HAP-1 (cell line): ENCODE data around the gene ARHGEF1.

Experiments used
- DNase-seq, 2 experiments: peaks; one replicate each; pipeline ENCODE4 v3.0.0-alpha.2; 2016 to 2020; ENCODE audit warnings: low spot score in 2 of 2
- H3K27me3 ChIP-seq: fragments of 250-450 bp; sonication (Bioruptor Pico); 2 replicates; pipeline ENCODE4 v1.5.1; 2020; ENCODE audit warnings: low read depth, mild to moderate bottlenecking, moderate library complexity
- H3K36me3 ChIP-seq: fragments of 250-450 bp; sonication (Bioruptor Pico); replicated peaks from 2 replicates; pipeline ENCODE4 v1.5.1; 2020; ENCODE audit warnings: mild to moderate bottlenecking
- H3K4me1 ChIP-seq: fragments of 250-450 bp; sonication (Bioruptor Pico); 2 replicates; pipeline ENCODE4 v1.5.1; 2020; ENCODE audit warnings: mild to moderate bottlenecking
- H3K4me3 ChIP-seq: fragments of 250-450 bp; sonication (Bioruptor Pico); 2 replicates; pipeline ENCODE4 v1.5.1; 2020; ENCODE audit warnings: mild to moderate bottlenecking, moderate library complexity
- H3K9me3 ChIP-seq: fragments of 250-450 bp; sonication (Bioruptor Pico); 2 replicates; pipeline ENCODE4 v1.5.1; 2020; ENCODE audit warnings: mild to moderate bottlenecking, moderate library complexity
- in situ Hi-C: fragments of 300-500 bp; cut with MboI; formaldehyde crosslinking; loops from 3 replicates; pipeline ENCODE4 v1.14.3; 2020; ENCODE audit warnings: low sequenced_read_pairs, inconsistent platforms, mixed read lengths

Gene ARHGEF1

DNA sequence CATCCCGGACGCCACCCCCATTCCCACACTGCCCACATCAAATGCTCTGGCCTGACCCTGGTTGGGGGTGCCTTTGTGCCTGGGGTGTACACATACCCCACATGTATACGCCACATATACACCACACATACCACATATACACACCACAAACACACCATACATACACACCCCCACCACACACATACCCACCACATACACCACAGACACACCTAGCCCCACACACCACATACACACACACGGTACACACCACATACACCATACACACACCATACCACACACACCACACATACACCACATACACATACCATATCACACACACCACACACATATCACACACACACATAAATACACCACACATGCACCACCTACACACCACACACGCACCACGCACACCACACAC is 35.1 kb downstream of the ARHGEF1 start:
- peaks cover 36% of the 10 kb centered on the region for H3K27me3 ChIP-seq
- no peak overlapping the region for H3K4me3 ChIP-seq
- in situ Hi-C loops = no loop called here
- DNase-seq = no peak
- H3K36me3 ChIP-seq = no peaks in the 10 kb centered on the region
- no peaks in the 10 kb centered on the region for H3K9me3 ChIP-seq
- H3K4me1 ChIP-seq = no peaks in the 10 kb centered on the region

DNA sequence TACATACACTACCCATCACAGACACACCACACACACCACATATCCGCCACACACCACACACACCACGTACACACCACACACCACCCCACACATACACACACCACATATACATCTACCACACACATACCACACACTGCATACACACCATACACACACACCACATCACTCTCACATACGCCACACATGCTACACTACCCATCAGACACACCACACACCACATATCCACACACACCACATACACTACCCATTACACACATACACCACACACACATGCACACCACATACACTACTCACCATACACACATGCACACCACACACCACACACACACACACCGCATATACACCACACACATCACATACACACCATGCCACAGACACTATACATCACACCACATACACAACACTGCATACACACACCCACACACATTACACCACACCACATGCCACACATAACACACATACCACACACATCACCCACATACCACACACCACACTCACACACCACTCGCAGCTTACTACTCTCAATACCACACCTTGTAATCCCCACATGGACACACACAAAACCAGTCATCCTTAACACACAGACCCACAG is 35.8 kb downstream of the ARHGEF1 start:
- peaks cover 31% of the 10 kb centered on the region for H3K27me3 ChIP-seq
- in situ Hi-C loops = no loop called here
- no peak for DNase-seq
- H3K4me1 ChIP-seq = no peaks in the 10 kb centered on the region
- H3K36me3 ChIP-seq = no peaks in the 10 kb centered on the region
- H3K9me3 ChIP-seq = no peaks in the 10 kb centered on the region
- H3K4me3 ChIP-seq = no peak overlapping the region

DNA sequence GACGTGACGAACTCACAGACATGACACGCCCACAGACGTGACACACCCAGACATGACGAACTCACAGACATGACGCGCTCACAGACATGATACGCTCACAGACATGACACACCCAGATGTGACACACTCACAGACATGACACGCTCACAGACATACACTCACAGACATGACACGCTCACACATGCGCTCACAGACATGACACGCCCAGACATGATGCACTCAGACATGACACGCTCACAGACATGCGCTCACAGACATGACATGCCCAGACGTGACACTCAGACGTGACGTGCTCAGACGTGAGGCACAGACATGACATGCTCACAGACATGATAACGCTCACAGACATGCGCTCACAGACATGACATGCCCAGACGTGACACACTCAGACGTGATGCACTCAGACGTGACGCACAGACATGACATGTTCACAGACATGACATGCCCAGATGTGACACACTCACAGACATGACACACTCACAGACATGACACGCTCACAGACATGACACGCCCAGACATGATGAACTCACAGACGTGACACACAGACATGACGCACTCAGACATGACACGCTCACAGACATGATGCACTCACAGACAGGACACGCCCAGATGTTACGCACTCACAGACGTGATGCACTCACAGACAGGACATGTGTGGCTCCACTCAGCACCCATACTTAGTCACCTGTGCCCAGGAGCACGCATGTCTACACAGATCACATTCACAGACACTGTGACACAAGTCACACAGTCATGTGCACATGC is 37.1 kb downstream of the ARHGEF1 start:
- H3K27me3 ChIP-seq = peaks cover 23% of the 10 kb centered on the region
- no peaks in the 10 kb centered on the region for H3K9me3 ChIP-seq
- no peaks in the 10 kb centered on the region for H3K36me3 ChIP-seq
- H3K4me3 ChIP-seq = no peak overlapping the region
- no peak for DNase-seq
- in situ Hi-C loops = no loop called here
- no peaks in the 10 kb centered on the region for H3K4me1 ChIP-seq

DNA sequence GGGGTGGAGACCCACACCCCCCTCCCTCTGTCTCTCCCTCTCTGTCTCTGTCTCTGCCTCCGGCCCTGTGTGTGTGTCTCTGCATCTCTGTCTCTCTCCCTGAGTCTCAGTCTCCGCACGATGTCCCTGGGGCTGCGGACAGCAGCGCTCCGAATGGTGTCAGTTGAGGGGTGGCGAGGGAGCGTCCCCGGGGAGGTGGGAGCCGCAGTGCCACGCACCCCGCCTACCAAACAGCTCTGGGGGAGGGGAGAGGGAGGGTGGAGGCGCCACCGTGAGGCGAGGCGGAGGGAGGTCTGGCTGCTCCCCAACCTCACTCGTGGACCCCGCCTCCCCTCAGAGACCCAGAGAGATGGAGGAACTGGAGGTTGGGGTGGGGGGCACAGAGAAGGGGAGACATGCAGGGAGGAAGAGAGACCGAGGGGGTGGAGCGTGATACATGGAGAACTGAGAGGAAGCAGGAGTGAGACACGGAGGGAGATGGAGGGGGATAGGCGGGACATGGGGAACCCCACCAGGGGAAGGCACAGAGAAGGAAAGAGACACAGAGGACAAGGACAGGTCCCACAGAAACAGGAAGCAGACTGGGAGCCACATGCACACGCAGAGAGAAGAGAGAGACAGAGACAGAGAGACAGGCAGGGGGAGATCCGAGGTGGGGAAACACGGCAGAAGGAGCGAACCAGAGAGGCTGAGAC is 38.0 kb downstream of the ARHGEF1 start:
- Histone ChIP-seq H3K4me3 (no peak overlapping the region), H3K27me3 (peaks cover 14% of the 10 kb centered on the region), H3K4me1 (no peaks in the 10 kb centered on the region), H3K36me3 (no peaks in the 10 kb centered on the region), H3K9me3 (no peaks in the 10 kb centered on the region)
- in situ Hi-C loops = no loop called here
- no peak for DNase-seq

DNA sequence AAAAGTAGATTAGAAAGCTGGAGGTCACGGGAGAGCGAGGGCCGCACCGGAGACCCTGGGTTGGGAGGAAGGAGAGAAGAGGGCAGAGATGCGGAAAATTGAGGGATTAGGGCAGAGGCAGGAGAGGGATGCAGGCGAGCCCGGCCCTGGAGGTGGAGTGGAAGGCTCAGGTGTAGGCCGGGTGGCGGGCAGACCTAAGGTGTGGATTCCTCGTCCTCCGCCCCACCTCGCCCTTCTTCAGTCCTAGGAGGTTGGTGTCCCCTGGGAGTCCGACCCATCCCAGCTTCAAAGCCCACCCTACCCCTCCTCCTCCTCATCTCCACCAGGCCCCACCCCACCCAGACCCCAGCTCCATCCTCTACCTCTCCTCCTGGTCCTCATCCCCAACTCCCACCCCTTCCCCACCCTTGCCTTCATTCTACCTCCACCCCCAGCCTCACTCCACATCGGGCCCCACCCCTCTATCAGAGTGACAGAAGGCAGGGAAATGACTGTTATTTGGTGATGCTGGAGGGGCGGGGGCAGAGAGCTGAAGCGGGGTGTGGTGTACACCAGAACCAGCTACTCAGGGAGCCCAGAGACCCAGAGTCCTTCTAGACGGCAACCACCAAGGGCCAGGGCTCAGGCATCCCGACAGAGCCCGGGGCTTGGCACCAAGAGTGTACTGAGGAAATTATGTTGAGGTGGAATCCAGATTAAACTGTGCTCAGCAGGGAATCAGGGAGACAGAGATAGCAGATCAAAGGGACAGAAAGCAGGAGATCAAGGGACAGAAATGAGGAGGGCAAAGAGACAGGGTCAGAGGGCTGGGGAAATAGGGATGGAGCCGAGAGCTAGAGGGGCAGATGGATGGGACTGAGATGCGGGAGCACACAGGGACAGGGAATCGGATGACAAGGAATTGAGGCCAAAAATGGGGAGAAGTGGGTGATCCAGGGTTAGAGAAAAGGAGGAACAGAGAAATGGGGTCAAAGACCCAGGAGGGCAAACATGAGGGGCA is 38.9 kb downstream of the ARHGEF1 start:
- Histone ChIP-seq H3K4me3 (no peak overlapping the region), H3K36me3 (no peaks in the 10 kb centered on the region), H3K27me3 (peaks cover 6% of the 10 kb centered on the region), H3K9me3 (no peaks in the 10 kb centered on the region), H3K4me1 (no peaks in the 10 kb centered on the region)
- in situ Hi-C loops = no loop called here
- no peak for DNase-seq

DNA sequence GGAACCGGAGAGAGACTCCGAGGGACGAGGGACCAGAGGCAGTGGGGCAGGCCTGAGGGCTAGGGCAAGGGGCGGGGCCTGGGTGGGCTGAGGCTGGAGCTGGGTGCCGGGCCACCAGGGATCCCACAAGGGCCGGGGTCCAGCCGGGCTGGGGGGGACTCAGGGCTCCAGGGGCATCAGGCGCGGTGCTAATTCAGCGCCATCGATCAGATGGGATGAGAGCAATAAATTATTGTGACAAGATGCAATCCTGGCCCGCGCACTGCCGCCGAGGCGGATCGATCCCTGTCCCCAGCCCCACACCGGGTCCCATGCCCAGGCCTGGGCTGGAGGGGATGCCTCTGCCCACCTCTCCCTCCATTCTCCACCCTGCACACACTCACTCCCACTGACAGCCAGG is 39.6 kb downstream of the ARHGEF1 start:
- H3K27me3 ChIP-seq = 0 out of 2 replicates have a peak, but pooled peaks cover 3% of the 10 kb centered on the region
- H3K4me3 ChIP-seq = no peak overlapping the region
- no peaks in the 10 kb centered on the region for H3K4me1 ChIP-seq
- no peaks in the 10 kb centered on the region for H3K36me3 ChIP-seq
- H3K9me3 ChIP-seq = no peaks in the 10 kb centered on the region
- in situ Hi-C loops = no loop called here
- no peak for DNase-seq

DNA sequence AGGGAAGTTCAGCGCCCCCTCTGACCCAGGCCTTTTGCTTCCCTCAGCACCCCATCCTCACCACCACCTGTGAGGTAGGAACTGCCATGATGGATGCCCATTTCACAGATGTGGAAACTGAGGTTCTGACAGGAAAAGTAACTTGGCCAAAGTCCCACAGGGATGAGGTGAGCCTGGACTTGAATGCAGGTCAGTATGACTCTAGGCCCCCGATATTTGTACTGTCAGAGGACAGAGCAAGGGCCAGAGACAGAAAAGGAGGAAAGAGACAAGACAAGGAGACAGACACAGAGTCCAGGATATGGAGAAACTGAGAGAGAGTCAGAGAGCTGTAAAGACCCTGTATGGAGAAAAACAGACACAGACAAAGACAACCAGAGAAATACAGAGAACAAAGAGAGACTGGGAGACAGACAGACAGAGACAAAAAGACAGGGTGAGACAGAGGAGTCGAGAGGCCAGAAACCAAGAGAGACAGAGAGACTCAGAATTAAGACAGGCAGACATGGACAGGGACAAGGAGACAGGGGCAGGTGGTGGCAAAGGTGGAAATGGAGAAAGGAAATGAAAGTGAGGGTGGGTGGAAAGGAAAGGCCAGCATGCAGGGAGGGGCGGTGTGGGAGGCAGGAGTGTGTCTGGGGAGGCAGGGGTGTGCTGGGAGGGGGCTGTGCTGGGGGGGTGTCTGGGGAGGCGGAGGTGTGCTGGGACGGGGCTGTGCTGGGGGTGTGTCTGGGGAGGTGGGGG is 40.2 kb downstream of the ARHGEF1 start:
- Histone ChIP-seq H3K4me1 (no peaks in the 10 kb centered on the region), H3K27me3 (0 out of 2 replicates have a peak, but pooled peaks cover 3% of the 10 kb centered on the region), H3K36me3 (no peaks in the 10 kb centered on the region), H3K4me3 (no peak overlapping the region), H3K9me3 (no peaks in the 10 kb centered on the region)
- DNase-seq = no peak
- in situ Hi-C loops = no loop called here

DNA sequence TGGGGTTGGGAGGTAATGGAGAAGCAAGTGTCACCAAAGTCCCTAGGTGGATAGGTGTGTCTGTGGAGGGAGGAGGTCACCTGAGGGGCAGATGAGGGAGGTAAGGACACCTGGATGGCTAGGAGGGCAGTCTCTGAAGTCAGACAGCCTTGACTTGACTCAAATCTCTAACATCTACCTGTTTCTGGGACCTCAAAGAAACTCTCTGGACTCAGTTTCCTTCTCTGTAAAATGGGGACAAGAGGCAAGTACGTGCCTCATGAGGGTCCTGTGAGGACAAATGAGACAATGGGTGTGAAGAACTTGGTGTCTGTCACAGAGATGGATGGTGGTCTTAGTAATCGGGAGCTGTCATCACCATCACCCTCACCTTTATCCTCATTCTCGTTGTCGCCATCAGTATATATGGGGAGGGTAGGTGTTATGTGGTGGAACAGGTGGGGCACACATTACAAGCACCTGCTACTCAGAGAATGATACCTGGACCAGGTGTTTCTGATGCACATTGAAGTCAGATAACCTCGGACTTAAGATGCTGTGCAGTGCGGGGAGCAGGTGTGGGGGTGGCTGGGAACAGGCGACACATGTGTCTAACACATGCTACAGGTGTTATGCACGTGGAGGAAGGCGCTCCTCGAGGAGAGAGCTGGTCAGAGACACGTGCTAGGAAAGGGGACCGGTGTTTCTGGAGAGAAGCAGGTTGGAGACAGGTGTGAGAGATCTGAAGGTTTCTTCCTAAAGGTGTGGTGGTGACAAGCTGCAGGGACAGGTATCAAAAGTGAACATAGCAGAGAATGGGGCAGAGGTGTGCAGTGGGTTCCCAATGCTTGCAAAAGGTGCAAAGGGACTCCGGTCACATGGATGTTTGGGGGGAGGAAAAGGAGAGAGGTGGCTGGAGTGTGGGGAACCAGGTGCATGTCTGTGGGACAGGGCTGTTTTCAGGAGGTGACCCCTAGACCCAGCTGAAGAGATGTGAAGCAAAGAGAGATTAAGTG is 41.5 kb downstream of the ARHGEF1 start:
- Histone ChIP-seq H3K4me3 (no peak overlapping the region), H3K9me3 (no peaks in the 10 kb centered on the region), H3K36me3 (no peaks in the 10 kb centered on the region), H3K4me1 (no peaks in the 10 kb centered on the region), H3K27me3 (peaks cover 9% of the 10 kb centered on the region; the same call in 1 of the 2 replicates)
- no peak for DNase-seq
- in situ Hi-C loops = no loop called here

DNA sequence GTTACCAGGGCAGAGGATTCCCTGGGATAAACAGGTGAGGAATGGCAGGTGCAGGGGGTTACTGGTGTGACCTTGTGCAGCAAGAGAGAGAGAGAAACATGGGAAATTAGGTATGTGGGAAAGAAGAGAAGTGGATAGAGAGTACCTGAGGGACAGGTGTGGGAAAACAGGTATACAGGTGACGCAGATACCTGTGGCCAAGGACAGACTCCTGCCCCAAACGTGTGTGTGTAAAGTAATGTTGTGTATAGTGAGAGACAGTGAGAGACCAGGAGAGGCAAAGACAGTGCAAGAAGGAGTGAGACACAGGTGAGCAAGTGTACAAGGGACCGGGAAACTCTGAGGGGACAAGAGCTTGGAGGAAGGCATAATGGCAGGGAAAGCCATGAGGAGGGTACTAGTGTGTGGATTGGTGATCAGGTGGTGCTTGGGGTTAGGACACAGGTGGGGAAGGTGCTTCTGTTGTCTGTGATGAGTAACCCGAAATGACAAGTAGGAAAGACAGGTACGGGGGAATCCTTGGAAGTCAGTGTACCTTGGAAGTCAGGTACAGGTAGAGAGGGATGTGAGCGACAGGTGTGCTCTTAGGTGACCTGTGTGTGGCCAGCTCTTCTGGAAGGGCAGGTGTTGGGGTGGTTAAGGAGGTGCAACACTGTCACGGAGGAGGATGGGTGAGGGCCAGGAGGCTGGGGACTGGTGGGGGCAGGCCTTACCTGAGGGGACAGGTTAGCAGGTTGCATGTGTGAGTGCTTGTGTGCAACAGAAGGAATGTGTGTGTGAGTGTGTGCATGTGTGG is 42.4 kb downstream of the ARHGEF1 start:
- H3K4me1 ChIP-seq = no peaks in the 10 kb centered on the region
- in situ Hi-C loops = no loop called here
- DNase-seq = no peak
- H3K9me3 ChIP-seq = no peaks in the 10 kb centered on the region
- no peak overlapping the region for H3K4me3 ChIP-seq
- H3K27me3 ChIP-seq = peaks cover 13% of the 10 kb centered on the region; the same call in 1 of the 2 replicates
- no peaks in the 10 kb centered on the region for H3K36me3 ChIP-seq

DNA sequence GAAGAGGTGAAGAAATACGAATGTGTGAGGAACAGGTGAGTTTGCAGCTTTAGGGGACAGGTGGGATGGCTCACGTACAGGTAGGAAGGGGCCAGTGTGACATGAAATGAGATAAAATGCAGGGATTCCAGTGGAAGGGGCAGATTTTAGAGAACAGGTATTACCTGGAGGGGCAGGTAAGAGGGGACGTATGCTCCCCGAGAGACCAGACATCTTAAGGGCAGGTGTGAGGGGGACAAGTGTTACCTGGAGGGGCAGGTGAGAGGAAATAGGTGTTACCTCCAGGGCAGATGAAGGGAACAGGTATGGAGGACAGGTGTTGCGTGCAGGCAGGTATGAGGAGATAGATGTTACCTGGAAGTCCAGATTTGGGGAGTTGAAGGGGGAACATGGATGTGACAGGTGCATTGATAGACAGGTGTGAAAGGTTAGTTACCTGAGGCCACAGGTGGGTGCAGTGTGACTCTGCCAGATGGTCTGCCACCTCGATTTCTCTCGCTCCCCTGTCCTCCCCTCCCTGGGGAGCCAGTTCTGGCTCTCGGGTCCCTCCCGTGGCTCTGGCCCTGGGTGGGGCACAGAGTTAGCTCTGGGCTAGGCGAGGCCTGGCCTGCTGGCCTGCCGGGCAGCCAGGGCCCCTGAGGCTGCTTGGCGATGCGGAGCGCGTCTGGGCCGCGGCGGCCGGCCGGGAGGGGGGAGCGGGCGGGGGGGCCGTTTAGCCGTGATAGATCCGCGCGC is 43.2 kb downstream of the ARHGEF1 start:
- peaks cover 13% of the 10 kb centered on the region; the same call in 1 of the 2 replicates for H3K27me3 ChIP-seq
- in situ Hi-C loops = no loop called here
- H3K36me3 ChIP-seq = no peaks in the 10 kb centered on the region
- no peak overlapping the region for H3K4me3 ChIP-seq
- no peak for DNase-seq
- no peaks in the 10 kb centered on the region for H3K9me3 ChIP-seq
- H3K4me1 ChIP-seq = no peaks in the 10 kb centered on the region
